Measurements from ENCODE around the gene KDM6B. TPM values are rescaled to one million over a fixed set of nuclear protein-coding genes. Genes with fewer than 3 reads are reported as not detected.

Gene KDM6B
- polyA plus RNA-seq, 1 donor from 2014 or later = 2.5 TPM

GRCh38 chr17:7790150-7790549 is 43.9 kb upstream of the KDM6B start:
- Histone ChIP-seq H3K9me3 (ENCODE audit: low read length) (no peaks in the 10 kb centered on the region), H3K27me3 (ENCODE audit: insufficient read depth, low read depth, low read length) (no peaks in the 10 kb centered on the region), H3K27ac (ENCODE audit: low read length) (no peak overlapping the region), H2AFZ (ENCODE audit: low read depth, low read length) (no peak overlapping the region), H3K4me2 (ENCODE audit: low read length) (no peak overlapping the region), H3K4me3 (ENCODE audit: low read length) (no peak overlapping the region), H3K36me3 (ENCODE audit: insufficient read depth, low read length) (no peaks in the 10 kb centered on the region), H3K9me2 (ENCODE audit: insufficient read depth, low read length) (no peaks in the 10 kb centered on the region), H3K9ac (ENCODE audit: low read length) (no peak overlapping the region), H4K20me1 (ENCODE audit: insufficient read depth) (no peaks in the 10 kb centered on the region), H3K79me2 (replicated peaks; ENCODE audit: insufficient read depth, low read length) (no peaks in the 10 kb centered on the region), H3F3A (ENCODE audit: insufficient read depth, low read length, poor library complexity, severe bottlenecking) (no peaks in the 10 kb centered on the region)
- no peak for TF ChIP-seq POLR2AphosphoS5 (IDR thresholded peaks at IDR 0.05)
- no peak for TF ChIP-seq SMC3 (conservative IDR thresholded peaks at IDR 0.05; ENCODE audit: poor library complexity)
- TF ChIP-seq, protein P1, sequence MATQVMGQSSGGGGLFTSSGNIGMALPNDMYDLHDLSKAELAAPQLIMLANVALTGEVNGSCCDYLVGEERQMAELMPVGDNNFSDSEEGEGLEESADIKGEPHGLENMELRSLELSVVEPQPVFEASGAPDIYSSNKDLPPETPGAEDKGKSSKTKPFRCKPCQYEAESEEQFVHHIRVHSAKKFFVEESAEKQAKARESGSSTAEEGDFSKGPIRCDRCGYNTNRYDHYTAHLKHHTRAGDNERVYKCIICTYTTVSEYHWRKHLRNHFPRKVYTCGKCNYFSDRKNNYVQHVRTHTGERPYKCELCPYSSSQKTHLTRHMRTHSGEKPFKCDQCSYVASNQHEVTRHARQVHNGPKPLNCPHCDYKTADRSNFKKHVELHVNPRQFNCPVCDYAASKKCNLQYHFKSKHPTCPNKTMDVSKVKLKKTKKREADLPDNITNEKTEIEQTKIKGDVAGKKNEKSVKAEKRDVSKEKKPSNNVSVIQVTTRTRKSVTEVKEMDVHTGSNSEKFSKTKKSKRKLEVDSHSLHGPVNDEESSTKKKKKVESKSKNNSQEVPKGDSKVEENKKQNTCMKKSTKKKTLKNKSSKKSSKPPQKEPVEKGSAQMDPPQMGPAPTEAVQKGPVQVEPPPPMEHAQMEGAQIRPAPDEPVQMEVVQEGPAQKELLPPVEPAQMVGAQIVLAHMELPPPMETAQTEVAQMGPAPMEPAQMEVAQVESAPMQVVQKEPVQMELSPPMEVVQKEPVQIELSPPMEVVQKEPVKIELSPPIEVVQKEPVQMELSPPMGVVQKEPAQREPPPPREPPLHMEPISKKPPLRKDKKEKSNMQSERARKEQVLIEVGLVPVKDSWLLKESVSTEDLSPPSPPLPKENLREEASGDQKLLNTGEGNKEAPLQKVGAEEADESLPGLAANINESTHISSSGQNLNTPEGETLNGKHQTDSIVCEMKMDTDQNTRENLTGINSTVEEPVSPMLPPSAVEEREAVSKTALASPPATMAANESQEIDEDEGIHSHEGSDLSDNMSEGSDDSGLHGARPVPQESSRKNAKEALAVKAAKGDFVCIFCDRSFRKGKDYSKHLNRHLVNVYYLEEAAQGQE (IDR thresholded peaks at IDR 0.05; ENCODE audit: borderline replicate concordance) = no peak
- no peak for TF ChIP-seq RAD21 (conservative IDR thresholded peaks at IDR 0.05)
- TF ChIP-seq TAF1 (IDR thresholded peaks at IDR 0.05; ENCODE audit: low read depth) = no peak
- TF ChIP-seq, protein P2, sequence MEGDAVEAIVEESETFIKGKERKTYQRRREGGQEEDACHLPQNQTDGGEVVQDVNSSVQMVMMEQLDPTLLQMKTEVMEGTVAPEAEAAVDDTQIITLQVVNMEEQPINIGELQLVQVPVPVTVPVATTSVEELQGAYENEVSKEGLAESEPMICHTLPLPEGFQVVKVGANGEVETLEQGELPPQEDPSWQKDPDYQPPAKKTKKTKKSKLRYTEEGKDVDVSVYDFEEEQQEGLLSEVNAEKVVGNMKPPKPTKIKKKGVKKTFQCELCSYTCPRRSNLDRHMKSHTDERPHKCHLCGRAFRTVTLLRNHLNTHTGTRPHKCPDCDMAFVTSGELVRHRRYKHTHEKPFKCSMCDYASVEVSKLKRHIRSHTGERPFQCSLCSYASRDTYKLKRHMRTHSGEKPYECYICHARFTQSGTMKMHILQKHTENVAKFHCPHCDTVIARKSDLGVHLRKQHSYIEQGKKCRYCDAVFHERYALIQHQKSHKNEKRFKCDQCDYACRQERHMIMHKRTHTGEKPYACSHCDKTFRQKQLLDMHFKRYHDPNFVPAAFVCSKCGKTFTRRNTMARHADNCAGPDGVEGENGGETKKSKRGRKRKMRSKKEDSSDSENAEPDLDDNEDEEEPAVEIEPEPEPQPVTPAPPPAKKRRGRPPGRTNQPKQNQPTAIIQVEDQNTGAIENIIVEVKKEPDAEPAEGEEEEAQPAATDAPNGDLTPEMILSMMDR (IDR thresholded peaks at IDR 0.05; ENCODE audit: poor library complexity, severe bottlenecking) = no peak
- no peak for TF ChIP-seq MXI1 (conservative IDR thresholded peaks at IDR 0.05; ENCODE audit: poor library complexity, severe bottlenecking)
- TF ChIP-seq EP300 (conservative IDR thresholded peaks at IDR 0.05; ENCODE audit: poor library complexity, severe bottlenecking) = no peak
- no peak for TF ChIP-seq EZH2 (IDR thresholded peaks at IDR 0.05; ENCODE audit: borderline replicate concordance, insufficient read depth, low read length, poor library complexity, severe bottlenecking)

- Histone ChIP-seq H3K9me3 (ENCODE audit: low read length) (no peaks in the 10 kb centered on the region), H3F3A (ENCODE audit: insufficient read depth, low read length, poor library complexity, severe bottlenecking) (no peaks in the 10 kb centered on the region), H3K79me2 (replicated peaks; ENCODE audit: insufficient read depth, low read length) (no peaks in the 10 kb centered on the region), H3K9me2 (ENCODE audit: insufficient read depth, low read length) (no peaks in the 10 kb centered on the region), H3K4me3 (ENCODE audit: low read length) (no peak overlapping the region), H3K36me3 (ENCODE audit: insufficient read depth, low read length) (no peaks in the 10 kb centered on the region), H3K9ac (ENCODE audit: low read length) (no peak overlapping the region), H3K27me3 (ENCODE audit: insufficient read depth, low read depth, low read length) (no peaks in the 10 kb centered on the region), H3K27ac (ENCODE audit: low read length) (no peak overlapping the region), H2AFZ (ENCODE audit: low read depth, low read length) (no peak overlapping the region), H4K20me1 (ENCODE audit: insufficient read depth) (no peaks in the 10 kb centered on the region), H3K4me2 (ENCODE audit: low read length) (no peak overlapping the region)
- TF ChIP-seq, protein P2 (IDR thresholded peaks at IDR 0.05; ENCODE audit: poor library complexity, severe bottlenecking) = no peak
- TF ChIP-seq TAF1 (IDR thresholded peaks at IDR 0.05; ENCODE audit: low read depth) (no peak), EZH2 (IDR thresholded peaks at IDR 0.05; ENCODE audit: borderline replicate concordance, insufficient read depth, low read length, poor library complexity, severe bottlenecking) (no peak), SMC3 (conservative IDR thresholded peaks at IDR 0.05; ENCODE audit: poor library complexity) (no peak), EP300 (conservative IDR thresholded peaks at IDR 0.05; ENCODE audit: poor library complexity, severe bottlenecking) (no peak), RAD21 (conservative IDR thresholded peaks at IDR 0.05) (no peak), MXI1 (conservative IDR thresholded peaks at IDR 0.05; ENCODE audit: poor library complexity, severe bottlenecking) (no peak), POLR2AphosphoS5 (IDR thresholded peaks at IDR 0.05) (no peak)
- TF ChIP-seq, protein P1 (IDR thresholded peaks at IDR 0.05; ENCODE audit: borderline replicate concordance) = no peak
Observed at GRCh38 chr17:7792611-7793010, 41.4 kb upstream of the KDM6B start.

Data from neural cell (in vitro differentiated cells).